ENCODE data around the gene TRIP12.

TRIP12 gene

DNA sequence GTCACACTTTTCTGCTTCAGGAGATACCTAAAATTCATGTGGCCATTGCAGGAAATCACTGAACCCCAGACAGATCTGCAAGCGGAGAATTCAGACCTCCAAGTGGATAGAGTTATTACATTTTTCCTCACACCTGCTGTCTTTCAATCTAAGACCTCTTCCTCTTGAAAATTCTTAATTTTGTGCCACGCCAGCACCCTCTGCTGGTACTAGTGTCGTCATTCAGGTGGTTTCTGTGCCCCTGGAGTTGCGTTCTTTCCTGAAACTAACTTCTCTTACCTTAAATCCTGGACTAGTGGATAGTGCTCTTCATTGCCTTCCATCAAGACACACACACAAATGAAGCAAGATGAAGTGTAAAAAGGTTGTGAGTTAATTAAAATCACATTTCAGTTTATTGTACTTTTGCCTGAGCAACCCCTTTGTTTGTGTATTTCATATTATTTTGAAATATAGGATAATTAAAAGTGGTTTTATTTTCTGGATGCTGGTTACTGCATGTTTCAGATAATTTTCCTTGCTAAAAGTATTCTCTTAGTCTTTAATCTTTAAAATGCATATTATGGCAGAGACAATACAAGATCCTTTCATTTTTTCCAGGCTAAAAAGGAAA is 205.8 kb downstream of the TRIP12 start:
- DNase-seq (ENCODE audit: low spot score), result peak; percentile 20

DNA sequence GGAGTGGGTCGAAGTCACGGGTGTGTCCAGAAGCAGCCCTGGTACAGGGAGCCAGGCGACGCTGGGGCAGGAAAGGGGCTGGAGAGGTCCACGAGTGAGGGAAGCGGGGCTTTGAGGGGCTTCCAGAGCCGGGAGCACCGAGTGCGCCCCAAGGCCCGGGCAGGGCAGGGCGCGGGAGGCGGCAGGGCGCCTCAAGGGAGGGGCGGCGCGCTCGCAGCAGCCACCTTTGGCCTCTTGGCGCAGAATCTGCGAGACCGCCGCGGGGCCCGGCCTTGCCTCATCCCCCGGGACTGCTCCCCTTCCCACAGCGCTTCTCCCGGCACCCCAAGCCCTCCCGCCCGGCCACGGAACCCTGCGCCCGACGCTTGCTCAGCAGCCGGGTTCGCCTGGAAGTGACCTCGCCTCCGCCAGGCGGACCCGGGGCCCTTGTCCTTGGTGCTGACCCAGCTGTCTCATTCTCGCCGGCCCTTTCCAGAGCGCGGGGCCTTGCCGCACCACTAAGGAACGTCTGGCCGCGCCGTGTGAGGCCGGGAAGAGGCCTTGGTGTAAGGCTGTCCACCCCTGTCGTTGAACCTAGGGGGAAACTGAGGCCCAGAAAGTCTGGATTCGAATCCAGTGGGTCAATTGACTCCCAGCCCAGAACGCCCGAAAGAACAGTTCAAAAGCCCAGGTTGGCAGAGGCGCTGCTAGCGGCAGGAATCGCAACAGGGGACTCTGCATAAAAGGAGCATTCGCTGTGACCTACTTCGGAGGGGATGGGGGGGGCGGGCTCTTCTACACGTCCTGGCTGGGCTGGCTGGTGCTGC is 206.9 kb downstream of the TRIP12 start:
- DNase-seq (ENCODE audit: low spot score), result peak; percentile 9

DNA sequence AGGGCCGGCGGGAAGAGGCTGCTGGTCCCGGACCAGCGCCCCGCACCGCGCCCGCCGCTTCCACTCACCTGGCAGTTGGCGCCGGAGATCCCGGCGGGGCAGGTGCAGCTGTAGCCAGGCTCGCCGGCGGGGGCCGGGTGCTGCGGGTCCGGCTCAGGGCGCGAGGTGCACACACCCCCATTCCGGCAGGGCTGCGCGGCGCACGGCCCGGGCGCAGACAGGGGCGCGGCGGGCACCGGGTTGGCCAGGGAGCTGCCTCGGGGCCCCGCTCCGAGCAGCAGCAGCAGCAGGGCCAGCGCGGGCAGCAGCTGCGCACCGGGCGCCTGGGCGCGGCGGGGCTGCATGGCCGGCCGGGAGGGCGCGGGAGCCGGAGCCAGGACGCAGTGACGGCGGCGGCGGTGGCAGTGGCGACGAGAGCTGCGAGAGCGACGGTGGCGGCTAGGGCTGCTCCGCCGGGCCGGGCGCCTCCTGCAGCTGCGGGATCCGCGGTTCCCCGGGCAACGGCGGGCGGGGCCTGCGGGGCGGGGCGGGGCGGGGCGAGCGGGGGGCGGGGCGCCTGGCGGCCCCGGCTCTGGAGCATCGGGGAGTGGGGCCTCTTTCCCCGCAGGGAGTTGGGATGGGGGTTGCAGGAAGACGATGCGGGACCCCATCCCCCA is 207.6 kb downstream of the TRIP12 start, which contains the start of gene DNER:
DNER (minus strand) TSS at position 476 of the 656 bp plus-strand sequence; CDS start at position 344, 132 bp downstream.
- no peak for DNase-seq (ENCODE audit: low spot score)
